AG20443 (cell line): ENCODE measurements around the gene MSX2.

Source experiments
- DNase-seq: peaks from one replicate; pipeline ENCODE4 v3.0.0; 2012; ENCODE audit warnings: low spot score, mixed read lengths

The MSX2 gene

DNA sequence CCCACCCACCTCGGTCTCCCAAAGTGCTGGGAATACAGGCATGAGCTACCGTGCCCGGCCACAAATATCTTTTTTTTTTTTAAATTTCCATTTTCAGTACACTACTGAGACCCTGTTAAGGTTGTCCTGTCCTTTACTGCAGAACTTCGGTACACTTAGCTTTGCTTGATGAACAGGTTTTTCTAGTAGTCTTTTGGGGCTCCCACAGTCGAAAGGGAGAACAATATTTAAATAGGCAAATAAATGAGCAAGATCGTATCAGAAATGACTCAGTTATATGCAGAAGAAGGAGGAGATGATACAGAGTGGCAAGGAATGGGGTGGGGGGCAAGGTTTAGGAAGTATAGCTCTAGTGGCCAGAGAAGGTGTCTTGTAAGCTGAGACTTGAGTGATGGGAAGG is 52.7 kb downstream of the MSX2 start:
- no peak for DNase-seq

DNA sequence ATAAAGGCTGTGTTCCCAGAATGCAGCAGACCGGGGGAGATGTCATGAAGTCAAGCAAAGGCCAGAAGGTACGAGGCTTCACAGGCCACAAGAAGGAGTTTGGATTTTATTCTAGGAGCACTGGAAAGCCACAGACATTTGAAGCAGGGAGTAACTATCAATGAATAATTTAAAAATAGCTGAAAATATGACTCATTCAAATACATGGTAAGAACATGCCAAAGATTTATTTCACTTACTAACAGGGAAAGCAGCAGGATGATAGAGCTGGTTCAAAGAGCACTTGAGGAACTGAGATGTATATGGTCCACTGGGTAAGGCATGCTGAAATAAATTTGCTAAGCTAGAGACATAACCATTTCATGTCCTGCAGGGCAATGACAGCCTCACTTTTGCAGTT is 53.2 kb downstream of the MSX2 start:
- no peak for DNase-seq
